Measurements from ENCODE around the gene ESAM. TPM values are rescaled to one million over a fixed set of nuclear protein-coding genes. Genes with fewer than 3 reads are reported as not detected.

ESAM gene
- total RNA-seq, 1 experiment from 2014 or later, result 0.92 TPM

DNA sequence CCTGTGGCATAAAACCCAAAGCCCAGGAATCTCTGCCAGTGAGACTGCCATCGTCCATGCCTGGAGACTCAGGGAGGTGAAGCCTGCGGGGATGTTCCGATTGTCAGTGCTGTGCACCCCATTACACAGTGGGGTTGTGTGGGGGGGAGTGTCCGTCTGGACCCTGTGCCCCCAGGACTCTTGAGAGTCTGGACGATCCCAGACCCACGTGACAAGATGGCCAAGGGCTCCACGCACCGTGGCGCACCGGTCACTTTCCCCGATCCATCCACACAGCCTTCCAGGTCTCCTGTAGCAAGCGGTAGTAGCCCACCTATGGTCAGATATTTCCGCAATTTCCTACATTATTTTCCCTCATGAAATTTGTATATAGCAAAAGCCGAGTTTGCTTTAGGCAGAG, 43.3 kb downstream of the ESAM start:
- Histone ChIP-seq H3K79me1 (ENCODE audit: insufficient read depth, low read depth, low read length, poor library complexity, severe bottlenecking) (no peaks in the 10 kb centered on the region), H3K23ac (ENCODE audit: insufficient read length, low read depth, low read length) (no peak overlapping the region), H3K4me2 (ENCODE audit: insufficient read depth, insufficient read length, low read length) (peak overlapping the region; percentile 86), H3K27me3 (ENCODE audit: insufficient read depth, low read length) (peaks cover 53% of the 10 kb centered on the region), H4K91ac (ENCODE audit: insufficient read length, low read depth, low read length) (no peak overlapping the region), H2AFZ (ENCODE audit: low read length) (no peak overlapping the region), H3K56ac (ENCODE audit: insufficient read length, low read depth, low read length) (no peak overlapping the region), H2BK15ac (ENCODE audit: low read depth, low read length) (no peak overlapping the region), H2BK5ac (ENCODE audit: insufficient read length, low read length) (no peak overlapping the region), H2BK20ac (ENCODE audit: low read depth, low read length, poor library complexity, severe bottlenecking) (no peak overlapping the region), H3K27ac (ENCODE audit: insufficient read length, low read depth, low read length) (no peak overlapping the region), H4K5ac (ENCODE audit: insufficient read length, low read depth, low read length) (no peak overlapping the region), H2BK120ac (ENCODE audit: low read depth, low read length, poor library complexity, severe bottlenecking) (no peak overlapping the region), H3K14ac (ENCODE audit: insufficient read depth, low read length) (no peak overlapping the region), H4K20me1 (ENCODE audit: control insufficient read depth, insufficient read depth, insufficient read length) (no peaks in the 10 kb centered on the region), H3K9me3 (ENCODE audit: control insufficient read depth, low read depth, low read length) (no peaks in the 10 kb centered on the region), H2AK5ac (ENCODE audit: insufficient read length, low read length) (no peak overlapping the region), H3K79me2 (ENCODE audit: insufficient read depth, low read length) (no peaks in the 10 kb centered on the region), H3T11ph (ENCODE audit: low read length) (no peak overlapping the region), H3K4me1 (ENCODE audit: insufficient read depth, low read length) (peaks cover 6% of the 10 kb centered on the region), H3K23me2 (ENCODE audit: insufficient read length, low read depth, low read length, poor library complexity, severe bottlenecking) (peaks cover 9% of the 10 kb centered on the region), H2BK12ac (ENCODE audit: insufficient read length, low read depth, low read length) (no peak overlapping the region), H3K18ac (ENCODE audit: insufficient read length, low read depth, low read length) (no peak overlapping the region), H4K8ac (replicated peaks; ENCODE audit: insufficient read length, low read depth, low read length) (no peak overlapping the region), H3K4ac (ENCODE audit: low read depth, low read length) (no peak overlapping the region), H3K9ac (ENCODE audit: extremely low read depth, insufficient read length, low read length) (no peak overlapping the region)
- Mint-ChIP-seq H3K4me3 (peak overlapping the region; percentile 66 to 86; a peak in 4 of 5 replicates), H3K9me3 (no peaks in the 10 kb centered on the region), H3K36me3 (ENCODE audit: insufficient read depth in 1 of 3, low read depth in 3 of 3) (no peaks in the 10 kb centered on the region; a peak in 1 of 7 replicates), H3K27ac (no peak overlapping the region), H3K4me1 (peaks cover 33 to 38% of the 10 kb centered on the region in 2 experiments), H3K27me3 (ENCODE audit: low read depth) (peaks cover 96% of the 10 kb centered on the region)
- WGBS (ENCODE audit: extremely low coverage, insufficient read length, low lambda C conversion rate), result no CpG with 5 or more reads among the region's 14 CpGs
- no peak for DNase-seq
- TF ChIP-seq, protein P1, sequence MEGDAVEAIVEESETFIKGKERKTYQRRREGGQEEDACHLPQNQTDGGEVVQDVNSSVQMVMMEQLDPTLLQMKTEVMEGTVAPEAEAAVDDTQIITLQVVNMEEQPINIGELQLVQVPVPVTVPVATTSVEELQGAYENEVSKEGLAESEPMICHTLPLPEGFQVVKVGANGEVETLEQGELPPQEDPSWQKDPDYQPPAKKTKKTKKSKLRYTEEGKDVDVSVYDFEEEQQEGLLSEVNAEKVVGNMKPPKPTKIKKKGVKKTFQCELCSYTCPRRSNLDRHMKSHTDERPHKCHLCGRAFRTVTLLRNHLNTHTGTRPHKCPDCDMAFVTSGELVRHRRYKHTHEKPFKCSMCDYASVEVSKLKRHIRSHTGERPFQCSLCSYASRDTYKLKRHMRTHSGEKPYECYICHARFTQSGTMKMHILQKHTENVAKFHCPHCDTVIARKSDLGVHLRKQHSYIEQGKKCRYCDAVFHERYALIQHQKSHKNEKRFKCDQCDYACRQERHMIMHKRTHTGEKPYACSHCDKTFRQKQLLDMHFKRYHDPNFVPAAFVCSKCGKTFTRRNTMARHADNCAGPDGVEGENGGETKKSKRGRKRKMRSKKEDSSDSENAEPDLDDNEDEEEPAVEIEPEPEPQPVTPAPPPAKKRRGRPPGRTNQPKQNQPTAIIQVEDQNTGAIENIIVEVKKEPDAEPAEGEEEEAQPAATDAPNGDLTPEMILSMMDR (conservative IDR thresholded peaks at IDR 0.05), result no peak

Data from H9 (cell line).